Esophagus muscularis mucosa (tissue), 4 donors: ENCODE results near the gene DYRK2. TPM values are rescaled to one million over a fixed set of nuclear protein-coding genes. Genes with fewer than 3 reads are reported as not detected.

ENCODE experiments used
- DNase-seq: peaks from one replicate; pipeline ENCODE4 v3.0.0-alpha.2; 2017; ENCODE audit errors: extremely low spot score
- H3K27ac ChIP-seq, 4 donors: fragments of 200-600 bp; sonication (generic); replicated peaks in 1 of 4; 1 replicate in 3 of 4; 2 replicates in 1 of 4; pipeline ENCODE4 v1.5.1; 2016 to 2019; ENCODE audit warnings: mild to moderate bottlenecking in 1 of 4
- H3K27me3 ChIP-seq, 4 donors: fragments of 200-600 bp; sonication (generic); one replicate each; pipeline versions ENCODE4 v1.5.1 to v1.6.0; 2016 to 2019
- H3K36me3 ChIP-seq, 4 donors: fragments of 200-600 bp; sonication (generic); one replicate each; pipeline ENCODE4 v1.5.1; 2016 to 2019
- H3K4me1 ChIP-seq, 4 donors: fragments of 200-600 bp; sonication (generic); one replicate each; pipeline ENCODE4 v1.5.1; 2016 to 2019
- H3K4me3 ChIP-seq, 4 donors: fragments of 200-600 bp; sonication (generic); 1 replicate in 2 of 4; 2 replicates in 2 of 4; pipeline ENCODE4 v1.5.1; 2016 to 2019; ENCODE audit warnings: mild to moderate bottlenecking in 4 of 4, moderate library complexity in 1 of 4
- H3K9me3 ChIP-seq, 4 donors: fragments of 200-600 bp; sonication (generic); 1 replicate in 3 of 4; 2 replicates in 1 of 4; pipeline ENCODE4 v1.5.1; 2016 to 2019
- CTCF ChIP-seq, 3 experiments: fragments of 200-600 bp in 2 of 3; fragments of 450-650 bp in 1 of 3; sonication (generic) in 2 of 3; IDR thresholded peaks; one replicate each; pipeline ENCODE4 v1.5.1; 2017 to 2019; ENCODE audit warnings: antibody characterized with exemption in 3 of 3, mild to moderate bottlenecking in 2 of 3, moderate library complexity in 1 of 3
- EP300 ChIP-seq: sonication (generic); formaldehyde crosslinking; IDR thresholded peaks from one replicate; pipeline ENCODE4 v1.6.1; 2017; ENCODE audit warnings: antibody characterized with exemption
- POLR2A ChIP-seq: fragments of 450-650 bp; IDR thresholded peaks from one replicate; pipeline ENCODE4 v1.6.1; 2017; ENCODE audit warnings: antibody characterized with exemption, moderate library complexity, mild to moderate bottlenecking, low read depth
- POLR2AphosphoS5 ChIP-seq, 2 donors: sonication (generic); formaldehyde crosslinking; IDR thresholded peaks; one replicate each; pipeline ENCODE4 v1.6.1; 2017; ENCODE audit warnings: antibody characterized with exemption in 2 of 2
- WGBS: methylation state at CpG from one replicate; pipeline ENCODE4 v1.1.5; 2018; 5-methylcytosine and 5-hydroxymethylcytosine counted together
- intact Hi-C: fragments of 100-400 bp; cut with DNase I; formaldehyde crosslinking; loops from one replicate; pipeline ENCODE4 v1.15.1; 2023
- total RNA-seq, 4 donors: library from RNA; depleted of rRNA; stranded (reverse); fragments of >200 nt; gene quantifications; one replicate each; pipeline versions ENCODE4 v1.1.0 to v1.2.1, GENCODE V29; 2016

The DYRK2 gene
- total RNA-seq, 4 donors from 2014 or later = 22.2 to 57.9 (median 36.9) TPM

GRCh38 chr12:67666605-67667004 lies 18.1 kb downstream of the DYRK2 start:
- Histone ChIP-seq H3K27me3 (no peaks in the 10 kb centered on the region), H3K9me3 (no peaks in the 10 kb centered on the region), H3K4me3 (no peak overlapping the region), H3K27ac (peak overlapping the region in 2 of 4 donors; percentile 24 to 43), H3K4me1 (peaks cover 46 to 70% (median 59%) of the 10 kb centered on the region in 4 donors), H3K36me3 (no peaks in the 10 kb centered on the region)
- DNase-seq = no peak
- intact Hi-C loops = no loop called here
- no peak for TF ChIP-seq CTCF (IDR thresholded peaks at IDR 0.05)
- TF ChIP-seq EP300 = no peak
- no peak for TF ChIP-seq POLR2AphosphoS5 (IDR thresholded peaks at IDR 0.05)
- TF ChIP-seq POLR2A = no peak
- WGBS = 31% methylated on average over 1 of the region's 1 CpG

GRCh38 chr12:67667276-67668073 lies 18.9 kb downstream of the DYRK2 start:
- Histone ChIP-seq H3K4me1 (peaks cover 39 to 69% (median 53%) of the 10 kb centered on the region in 4 donors), H3K4me3 (no peak overlapping the region), H3K27ac (peak overlapping the region in 2 of 4 donors; percentile 24 to 43), H3K27me3 (no peaks in the 10 kb centered on the region), H3K9me3 (no peaks in the 10 kb centered on the region), H3K36me3 (no peaks in the 10 kb centered on the region)
- TF ChIP-seq POLR2AphosphoS5 (IDR thresholded peaks at IDR 0.05) = no peak
- TF ChIP-seq EP300 = no peak
- TF ChIP-seq CTCF (IDR thresholded peaks at IDR 0.05) = no peak
- TF ChIP-seq POLR2A = no peak
- intact Hi-C loops = no loop called here
- 44% methylated on average over 8 of the region's 8 CpGs for WGBS
- no peak for DNase-seq

GRCh38 chr12:67669217-67669933 lies 20.8 kb downstream of the DYRK2 start:
- Histone ChIP-seq H3K9me3 (no peaks in the 10 kb centered on the region), H3K27me3 (no peaks in the 10 kb centered on the region), H3K4me3 (no peak overlapping the region), H3K36me3 (no peaks in the 10 kb centered on the region), H3K27ac (no peak overlapping the region), H3K4me1 (peaks cover 27 to 50% (median 34%) of the 10 kb centered on the region in 4 donors)
- TF ChIP-seq EP300 (no peak), POLR2AphosphoS5 (IDR thresholded peaks at IDR 0.05) (no peak), CTCF (IDR thresholded peaks at IDR 0.05) (no peak), POLR2A (no peak)
- DNase-seq = no peak
- 93% methylated on average over 6 of the region's 6 CpGs for WGBS
- intact Hi-C loops = no loop called here

- Histone ChIP-seq H3K27ac (no peak overlapping the region), H3K4me1 (peaks cover 22 to 47% (median 32%) of the 10 kb centered on the region in 4 donors), H3K9me3 (no peaks in the 10 kb centered on the region), H3K36me3 (no peaks in the 10 kb centered on the region), H3K27me3 (no peaks in the 10 kb centered on the region), H3K4me3 (no peak overlapping the region)
- intact Hi-C loops = no loop called here
- 89% methylated on average over 4 of the region's 4 CpGs for WGBS
- no peak for TF ChIP-seq CTCF (IDR thresholded peaks at IDR 0.05)
- TF ChIP-seq EP300 = no peak
- no peak for DNase-seq
Measured at GRCh38 chr12:67669934-67670631, 21.5 kb downstream of the DYRK2 start.
